Stimulated activated naive CD4-positive, alpha-beta T cell treated with Interleukin-2 at 50 U/mL for 16 hours (primary cell): ENCODE results near the gene POU6F1.
A peak's percentile ranks its signal among the peaks of the same experiment; 100 is the strongest.
"Not testable (repeated sequence)": the region's sequence is repeated elsewhere in the genome, so short reads cannot be mapped to it uniquely, and the experiment has no call there.

ENCODE experiments used
- DNase-seq: peaks from one replicate; lab custom pipeline; 2025; lab: John Stamatoyannopoulos, UW

POU6F1 gene, protein sequence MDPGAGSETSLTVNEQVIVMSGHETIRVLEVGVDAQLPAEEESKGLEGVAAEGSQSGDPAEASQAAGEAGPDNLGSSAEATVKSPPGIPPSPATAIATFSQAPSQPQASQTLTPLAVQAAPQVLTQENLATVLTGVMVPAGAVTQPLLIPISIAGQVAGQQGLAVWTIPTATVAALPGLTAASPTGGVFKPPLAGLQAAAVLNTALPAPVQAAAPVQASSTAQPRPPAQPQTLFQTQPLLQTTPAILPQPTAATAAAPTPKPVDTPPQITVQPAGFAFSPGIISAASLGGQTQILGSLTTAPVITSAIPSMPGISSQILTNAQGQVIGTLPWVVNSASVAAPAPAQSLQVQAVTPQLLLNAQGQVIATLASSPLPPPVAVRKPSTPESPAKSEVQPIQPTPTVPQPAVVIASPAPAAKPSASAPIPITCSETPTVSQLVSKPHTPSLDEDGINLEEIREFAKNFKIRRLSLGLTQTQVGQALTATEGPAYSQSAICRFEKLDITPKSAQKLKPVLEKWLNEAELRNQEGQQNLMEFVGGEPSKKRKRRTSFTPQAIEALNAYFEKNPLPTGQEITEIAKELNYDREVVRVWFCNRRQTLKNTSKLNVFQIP

DNA sequence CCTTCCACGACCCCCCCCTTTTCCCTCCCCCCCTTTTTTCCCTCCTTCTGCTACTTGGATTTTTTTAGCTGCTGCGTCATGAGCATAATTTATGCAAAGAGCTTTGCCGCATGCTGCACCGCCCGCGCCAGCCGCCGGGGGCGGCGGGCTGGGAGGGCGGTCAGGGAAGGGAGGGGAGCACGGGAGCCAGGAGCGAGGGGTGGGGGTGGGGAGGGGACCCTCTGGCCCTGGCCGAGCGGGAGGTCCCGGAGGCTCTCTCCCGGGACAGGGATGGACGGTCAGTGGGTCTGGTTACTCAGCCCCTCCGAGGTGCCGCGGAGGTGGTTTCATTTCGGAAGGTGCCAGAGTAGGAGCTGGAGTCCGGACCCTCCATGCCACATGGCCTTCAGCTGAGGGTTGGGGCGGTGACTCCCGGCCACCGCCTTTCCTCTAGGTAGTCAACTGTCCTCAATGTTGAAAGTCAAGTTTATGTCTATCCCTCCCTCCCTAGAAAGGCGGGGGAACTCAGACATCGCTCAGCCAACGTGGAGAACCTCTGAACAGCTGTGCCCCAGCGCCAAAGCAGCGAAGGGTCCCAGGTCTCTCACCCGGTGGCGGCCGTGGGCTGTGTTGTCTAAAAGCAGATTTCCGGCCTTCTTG lies at the start of gene POU6F1:
POU6F1 (minus strand) TSS at position 95 of the 639 bp plus-strand sequence. CDS start 11,226 bp downstream, outside the sequence.
- peak; percentile 56 for DNase-seq

GRCh38 chr12:51265024-51265423 lies 47.2 kb upstream of the POU6F1 start:
- DNase-seq, result no peak

GRCh38 chr12:51264297-51264696 lies 46.4 kb upstream of the POU6F1 start:
- DNase-seq, result no peak

GRCh38 chr12:51263341-51263740 lies 45.5 kb upstream of the POU6F1 start:
- DNase-seq, result no peak

DNA sequence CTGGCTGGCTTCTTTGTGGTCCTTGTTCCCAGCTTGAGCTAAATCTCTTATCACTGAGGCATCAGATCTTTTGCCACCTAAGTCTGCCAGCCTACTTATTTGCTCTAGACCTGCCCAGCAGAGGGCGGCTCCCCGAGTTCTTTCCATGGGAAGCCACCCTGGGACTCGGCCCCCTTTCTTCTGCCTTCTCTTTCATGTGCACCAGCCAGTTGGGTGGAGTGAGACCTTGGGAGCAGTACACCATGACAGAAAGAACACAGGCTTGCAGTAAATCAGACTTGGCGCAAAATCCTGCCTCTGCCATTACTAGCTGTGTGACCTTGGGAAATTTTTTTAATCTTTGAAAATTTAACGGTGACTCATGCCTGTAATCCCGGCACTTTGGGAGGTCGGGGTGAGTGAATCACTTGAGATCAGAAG lies 44.9 kb upstream of the POU6F1 start:
- DNase-seq, result no peak

DNA sequence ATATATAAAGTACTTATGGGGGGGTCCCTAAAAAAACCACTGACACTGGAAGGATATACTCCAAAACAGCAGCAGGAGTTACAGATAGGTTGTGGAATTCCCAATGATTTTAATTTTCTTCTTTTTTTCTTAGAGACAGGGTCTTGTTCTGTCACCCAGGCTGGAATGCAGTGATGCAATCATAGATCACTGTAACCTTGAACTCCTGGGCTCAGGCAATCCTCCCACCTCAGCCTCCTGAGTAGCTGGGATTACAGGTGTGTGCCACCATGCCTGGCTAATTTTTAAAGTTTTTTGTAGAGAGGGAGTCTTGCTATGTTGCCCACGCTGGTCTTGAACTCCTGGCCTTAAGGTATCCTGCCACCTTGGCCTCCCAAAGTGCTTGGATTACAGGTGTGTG lies 41.7 kb upstream of the POU6F1 start:
- DNase-seq, result not testable (repeated sequence)

DNA sequence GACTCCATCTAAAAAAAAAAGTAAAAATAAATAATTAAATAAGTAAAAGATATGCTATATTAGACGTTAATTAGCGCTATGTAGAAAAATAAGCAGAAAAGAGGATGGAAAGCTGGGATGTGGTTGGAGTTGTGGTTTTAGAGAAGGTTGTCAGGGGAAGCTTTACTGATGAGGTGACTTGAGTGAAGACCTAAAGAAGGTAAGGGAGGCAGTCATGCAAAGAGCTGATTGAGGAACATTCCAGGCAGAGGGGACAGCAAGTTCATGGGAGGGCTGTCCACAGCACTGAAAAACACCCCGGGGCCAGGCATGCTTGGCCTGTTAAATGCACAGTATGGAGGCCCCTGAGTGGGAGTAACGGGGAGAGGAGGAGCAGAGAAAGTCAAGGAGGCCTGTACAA lies 36.7 kb upstream of the POU6F1 start:
- no peak for DNase-seq

GRCh38 chr12:51253276-51253675 lies 35.4 kb upstream of the POU6F1 start:
- DNase-seq, result no peak

GRCh38 chr12:51247523-51248206 lies 29.8 kb upstream of the POU6F1 start:
- no peak for DNase-seq

- DNase-seq, result peak; percentile 16
Measured at GRCh38 chr12:51246254-51246853, 28.5 kb upstream of the POU6F1 start.

GRCh38 chr12:51245476-51246253 lies 27.8 kb upstream of the POU6F1 start:
- no peak for DNase-seq

- no peak for DNase-seq
Measured at GRCh38 chr12:51244269-51244668, 26.4 kb upstream of the POU6F1 start.

DNA sequence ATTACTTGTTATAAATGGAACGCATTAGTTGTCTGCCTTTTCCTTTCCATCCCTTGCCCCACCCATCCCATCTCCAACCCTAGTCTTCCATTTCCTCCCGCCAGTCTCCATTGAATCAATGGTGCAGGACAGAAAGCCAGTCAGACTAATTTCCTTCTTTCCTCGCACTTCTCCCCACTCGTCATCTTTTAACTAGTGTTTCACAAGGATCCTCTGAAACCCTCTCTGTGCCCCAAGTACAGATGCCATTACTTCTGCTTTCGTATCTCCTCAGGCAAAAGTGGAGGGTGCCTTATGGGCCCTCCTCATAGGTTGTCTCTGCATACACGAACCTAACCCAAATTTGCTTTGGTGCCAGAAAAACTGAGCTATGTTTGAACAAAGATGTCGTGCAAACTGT lies 25.0 kb upstream of the POU6F1 start:
- DNase-seq, result no peak

DNA sequence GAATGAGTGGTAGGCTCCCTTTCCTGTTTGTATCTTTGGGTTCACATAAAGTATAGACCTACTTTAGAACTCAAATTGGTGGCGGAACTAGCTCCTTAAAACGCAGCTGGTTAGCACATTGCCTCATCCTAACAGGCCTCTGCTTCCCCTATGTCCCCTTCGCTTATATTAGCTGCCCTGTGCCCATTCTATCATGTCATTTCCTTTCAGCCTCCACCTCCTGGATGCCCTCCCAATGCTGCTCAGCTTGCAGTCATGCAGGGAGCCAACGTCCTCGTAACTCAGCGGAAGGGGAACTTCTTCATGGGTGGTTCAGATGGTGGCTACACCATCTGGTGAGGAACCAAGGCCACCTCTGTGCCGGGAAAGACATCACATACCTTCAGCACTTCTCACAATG lies 24.3 kb upstream of the POU6F1 start:
- no peak for DNase-seq

DNA sequence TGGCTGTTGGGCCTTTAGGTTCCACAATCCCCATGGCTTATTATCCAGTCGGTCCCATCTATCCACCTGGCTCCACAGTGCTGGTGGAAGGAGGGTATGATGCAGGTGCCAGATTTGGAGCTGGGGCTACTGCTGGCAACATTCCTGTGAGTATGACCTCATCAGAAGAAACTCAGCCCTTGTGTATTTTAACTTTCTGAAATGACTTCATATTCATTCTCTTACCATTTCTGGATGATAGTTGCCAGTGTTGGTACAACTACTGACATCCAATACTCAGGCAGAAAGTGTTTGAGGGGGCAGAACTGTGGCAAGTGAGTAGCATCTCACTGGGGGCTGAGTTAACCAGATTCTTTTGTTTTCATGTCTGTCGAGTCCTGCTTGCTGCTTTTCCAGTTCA lies 23.1 kb upstream of the POU6F1 start:
- no peak for DNase-seq

- peak; percentile 94 for DNase-seq
Measured at GRCh38 chr12:51238510-51239334, 20.9 kb upstream of the POU6F1 start, which contains the start of gene DAZAP2. Gene DAZAP2 (plus strand): TSS chr12:51238826. CDS start chr12:51238908, 82 bp downstream.

GRCh38 chr12:51238037-51238509 lies 20.2 kb upstream of the POU6F1 start:
- no peak for DNase-seq

DNA sequence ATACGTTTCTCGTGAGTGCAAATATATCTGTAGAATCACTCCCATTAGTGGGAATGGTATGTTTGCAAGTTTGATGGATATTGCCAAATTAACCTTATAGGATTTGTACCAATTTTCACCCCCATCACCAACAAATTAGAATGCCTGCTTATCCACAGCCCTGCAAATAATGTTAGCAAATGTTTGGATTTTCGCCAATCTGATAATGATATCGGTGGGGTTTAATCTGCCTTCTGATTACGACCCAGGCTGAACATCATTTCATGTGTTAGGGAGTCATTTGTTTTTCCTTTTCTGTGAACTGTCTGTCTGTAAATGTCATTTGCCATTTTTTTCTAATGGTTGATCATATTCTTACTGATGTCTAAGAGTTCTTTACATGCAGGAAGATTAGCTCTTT lies 16.7 kb upstream of the POU6F1 start:
- DNase-seq, result no peak

DNA sequence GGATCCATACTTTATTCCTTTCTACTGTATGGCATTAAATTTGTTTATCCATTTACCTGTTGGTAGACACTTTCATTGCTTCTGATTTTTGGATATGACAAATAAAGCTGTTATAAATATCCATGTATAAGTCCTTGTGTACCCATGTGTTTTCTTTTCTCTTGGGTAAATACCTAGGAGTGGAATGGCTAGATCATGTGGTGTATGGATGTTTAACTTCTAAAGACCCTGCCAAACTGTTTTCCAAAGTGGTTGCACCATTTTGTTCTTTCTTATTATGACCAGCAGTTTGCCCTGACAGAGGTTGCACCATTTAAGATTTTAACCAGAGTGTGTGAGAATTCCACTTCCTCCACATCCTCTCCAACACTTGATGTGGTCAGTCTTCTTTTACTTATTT lies 14.8 kb upstream of the POU6F1 start:
- no peak for DNase-seq
